Measurements from ENCODE around the gene MYO5C. TPM values are rescaled to one million over a fixed set of nuclear protein-coding genes. Genes with fewer than 3 reads are reported as not detected.

MYO5C gene
- total and polyA plus RNA-seq, 2 donors (not counting 3 experiments of a cell fraction or from before 2014, with no cell fraction given): 7.5 to 19.4 TPM

DNA sequence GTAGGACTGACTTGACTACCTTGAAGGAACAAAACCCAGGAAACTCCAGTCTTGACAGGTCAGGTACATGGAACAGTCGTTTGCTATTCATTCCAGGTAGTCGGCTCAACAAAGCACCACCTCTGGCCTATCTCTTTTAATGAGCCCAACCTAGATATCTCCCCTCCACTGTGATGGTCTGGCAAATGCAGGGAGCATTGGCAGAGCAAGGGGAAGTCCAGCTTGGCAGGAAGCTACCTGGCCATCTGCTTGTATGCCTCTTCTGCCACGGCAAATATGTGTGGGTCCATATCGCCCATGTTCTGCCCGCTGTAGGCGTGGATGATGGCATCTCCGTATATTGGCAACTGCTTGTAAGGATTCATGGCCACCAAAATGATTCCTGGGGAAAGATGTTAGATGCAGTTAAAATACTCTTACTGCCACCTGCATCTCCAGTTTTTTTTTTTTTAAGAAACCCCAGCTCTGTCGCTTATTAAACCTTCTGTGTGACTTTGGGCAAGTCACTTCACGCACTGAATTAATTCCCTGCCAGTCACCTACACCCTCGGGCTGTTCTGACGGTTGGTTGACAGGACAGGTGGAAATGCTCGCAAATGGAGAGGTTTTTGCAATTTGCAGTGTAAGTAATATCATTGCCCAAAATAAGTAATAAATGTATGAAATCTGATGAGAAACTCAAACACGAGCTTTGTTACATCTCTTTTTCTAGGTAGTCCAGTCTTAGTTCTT is 16.8 kb downstream of the MYO5C start:
- H3K79me2 ChIP-seq (ENCODE audit: control insufficient read depth, insufficient read depth, low read length): no peaks in the 10 kb centered on the region
- dilution Hi-C loops (cut with MboI; ENCODE audit: extremely low pct_ligation_motif_present, low sequenced_read_pairs) (no loop called here), intact Hi-C loops (cut with micrococcal nuclease) (no loop called here)
- ChIA-PET CTCF (interaction anchor here (1.0 to 1.7 kb wide), 5 partner anchors 8 to 457 kb away, joined by 3 to 5 read pairs (median 5); no protein-coding TSS in a partner anchor), POLR2A (no interaction called here)
- no peak overlapping the region for H3K4me2 ChIP-seq (ENCODE audit: insufficient read depth, low read length)
- FAIRE-seq: no peak
- BruUV-seq (replicated peaks): no TSS peak
- no peak overlapping the region for H3K4me3 ChIP-seq (replicated peaks in 1 of 3; ENCODE audit: insufficient read depth in 1 of 3, low read depth in 1 of 3, low read length in 3 of 3)
- no peak overlapping the region for H2AFZ ChIP-seq (ENCODE audit: low read depth, low read length)
- H4K20me1 ChIP-seq (replicated peaks; ENCODE audit: control insufficient read depth, extremely low read depth, insufficient read depth, low read length): no peaks in the 10 kb centered on the region
- peaks cover 0 to 11% of the 10 kb centered on the region in 2 experiments for H3K36me3 ChIP-seq (ENCODE audit: control insufficient read depth in 2 of 2, extremely low read depth in 1 of 2, insufficient read depth in 2 of 2, low read length in 2 of 2)
- H3K4me1 ChIP-seq (ENCODE audit: control insufficient read depth, extremely low read depth, insufficient read depth, low read length): no peaks in the 10 kb centered on the region
- no peak for TF ChIP-seq JUN (IDR thresholded peaks at IDR 0.05; ENCODE audit: borderline replicate concordance, insufficient read depth, insufficient read length, low read depth)
- no peak for TF ChIP-seq MYC (IDR thresholded peaks at IDR 0.05; ENCODE audit: low read depth, low read length)
- TF ChIP-seq EZH2 (IDR thresholded peaks at IDR 0.05; ENCODE audit: borderline replicate concordance, low read depth, low read length, severe bottlenecking): no peak
- TF ChIP-seq GATA2 (IDR thresholded peaks at IDR 0.05; ENCODE audit: insufficient read depth, insufficient read length, low read depth, low read length): no peak
- TF ChIP-seq, protein P1, sequence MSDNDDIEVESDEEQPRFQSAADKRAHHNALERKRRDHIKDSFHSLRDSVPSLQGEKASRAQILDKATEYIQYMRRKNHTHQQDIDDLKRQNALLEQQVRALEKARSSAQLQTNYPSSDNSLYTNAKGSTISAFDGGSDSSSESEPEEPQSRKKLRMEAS (IDR thresholded peaks at IDR 0.05; ENCODE audit: insufficient read depth, insufficient read length): no peak
- TF ChIP-seq FOS (IDR thresholded peaks at IDR 0.05; ENCODE audit: borderline replicate concordance, insufficient read depth, low read length): no peak
- TF ChIP-seq POLR2A (IDR thresholded peaks at IDR 0.05; ENCODE audit: low read depth, low read length): no peak
- no peak for TF ChIP-seq POLR2AphosphoS5 (IDR thresholded peaks at IDR 0.05; ENCODE audit: insufficient read depth, low read depth, low read length)
- TF ChIP-seq, protein P2, sequence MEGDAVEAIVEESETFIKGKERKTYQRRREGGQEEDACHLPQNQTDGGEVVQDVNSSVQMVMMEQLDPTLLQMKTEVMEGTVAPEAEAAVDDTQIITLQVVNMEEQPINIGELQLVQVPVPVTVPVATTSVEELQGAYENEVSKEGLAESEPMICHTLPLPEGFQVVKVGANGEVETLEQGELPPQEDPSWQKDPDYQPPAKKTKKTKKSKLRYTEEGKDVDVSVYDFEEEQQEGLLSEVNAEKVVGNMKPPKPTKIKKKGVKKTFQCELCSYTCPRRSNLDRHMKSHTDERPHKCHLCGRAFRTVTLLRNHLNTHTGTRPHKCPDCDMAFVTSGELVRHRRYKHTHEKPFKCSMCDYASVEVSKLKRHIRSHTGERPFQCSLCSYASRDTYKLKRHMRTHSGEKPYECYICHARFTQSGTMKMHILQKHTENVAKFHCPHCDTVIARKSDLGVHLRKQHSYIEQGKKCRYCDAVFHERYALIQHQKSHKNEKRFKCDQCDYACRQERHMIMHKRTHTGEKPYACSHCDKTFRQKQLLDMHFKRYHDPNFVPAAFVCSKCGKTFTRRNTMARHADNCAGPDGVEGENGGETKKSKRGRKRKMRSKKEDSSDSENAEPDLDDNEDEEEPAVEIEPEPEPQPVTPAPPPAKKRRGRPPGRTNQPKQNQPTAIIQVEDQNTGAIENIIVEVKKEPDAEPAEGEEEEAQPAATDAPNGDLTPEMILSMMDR (IDR thresholded peaks at IDR 0.05; ENCODE audit: extremely low read depth in 1 of 2, insufficient read depth in 1 of 2, low read depth in 1 of 2, low read length in 2 of 2): no peak
- no peak overlapping the region for H3K27ac ChIP-seq (ENCODE audit: insufficient read depth, low read depth, low read length)
- H3K9me1 ChIP-seq (replicated peaks; ENCODE audit: control insufficient read depth, extremely low read depth, insufficient read depth, low read length): no peaks in the 10 kb centered on the region
- H3K27me3 ChIP-seq (ENCODE audit: control insufficient read depth in 2 of 2, insufficient read depth in 2 of 2, low read length in 2 of 2): no peaks in the 10 kb centered on the region
- no peak overlapping the region for H3K9ac ChIP-seq (replicated peaks; ENCODE audit: extremely low read depth, insufficient read depth, low read length)
- no peaks in the 10 kb centered on the region for H3K9me3 ChIP-seq (replicated peaks; ENCODE audit: control insufficient read depth, insufficient read depth, low read length)
- DNase-seq (ENCODE audit: low read depth, low spot score): no peak
